GM20431 (cell line): ENCODE data around the gene CYP4A22.

Source experiments
- in situ Hi-C: fragments of 300-500 bp; cut with MseI, MboI; formaldehyde crosslinking; loops from one replicate; pipeline ENCODE4 v1.15.0; 2020; ENCODE audit warnings: low sequenced_read_pairs; ENCODE audit not compliant: unreplicated experiment

Gene CYP4A22

GRCh38 chr1:47196622-47197021, 59.4 kb downstream of the CYP4A22 start:
- in situ Hi-C loops: loop anchor here (25.0 kb wide), 1 partner anchor 516 kb away; no protein-coding TSS in a partner anchor

DNA sequence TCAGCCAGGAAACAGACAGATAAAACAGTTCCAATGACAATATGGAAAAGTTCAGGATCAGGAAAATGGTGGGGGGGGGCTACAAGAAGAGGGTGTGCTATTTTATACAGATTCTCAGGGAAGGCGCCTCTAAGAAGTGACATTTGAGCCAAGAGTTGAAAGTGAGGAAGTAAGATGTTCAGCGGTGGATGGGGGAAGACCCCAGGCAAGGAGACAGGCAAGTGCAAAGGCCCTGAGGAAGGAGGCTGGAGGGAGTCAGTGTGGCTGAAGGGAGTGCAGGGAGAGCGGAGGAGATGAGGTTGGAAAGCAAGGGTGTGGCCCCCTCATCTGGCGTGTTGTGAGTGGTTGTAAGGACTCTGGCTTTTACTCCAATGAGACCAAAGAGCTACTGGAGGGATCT, 61.0 kb downstream of the CYP4A22 start:
- in situ Hi-C loops: loop anchor here (25.0 kb wide), 1 partner anchor 514 kb away; no protein-coding TSS in a partner anchor
